Adrenal gland (tissue), 5 donors: ENCODE results near the gene TM4SF4.

Source experiments
- POLR2A ChIP-seq, 2 donors: fragments of 450-650 bp; IDR thresholded peaks; one replicate each; pipeline ENCODE4 v1.6.1; 2017; ENCODE audit warnings: antibody characterized with exemption in 2 of 2, mild to moderate bottlenecking in 2 of 2, moderate library complexity in 1 of 2
- TF ChIP-seq, protein P1 (sequence below), 6 experiments: fragments of 450-650 bp in 4 of 6; fragments of 200-600 bp in 2 of 6; sonication (generic) in 1 of 6; IDR thresholded peaks; 1 replicate in 5 of 6; 2 replicates in 1 of 6; pipeline versions ENCODE4 v1.5.1 to v1.8.0; 2016 to 2021; ENCODE audit warnings: antibody characterized with exemption in 6 of 6, mild to moderate bottlenecking in 2 of 6, moderate library complexity in 1 of 6
- donor health status: DM: no; HTN: no; CAD: no.

DNA sequence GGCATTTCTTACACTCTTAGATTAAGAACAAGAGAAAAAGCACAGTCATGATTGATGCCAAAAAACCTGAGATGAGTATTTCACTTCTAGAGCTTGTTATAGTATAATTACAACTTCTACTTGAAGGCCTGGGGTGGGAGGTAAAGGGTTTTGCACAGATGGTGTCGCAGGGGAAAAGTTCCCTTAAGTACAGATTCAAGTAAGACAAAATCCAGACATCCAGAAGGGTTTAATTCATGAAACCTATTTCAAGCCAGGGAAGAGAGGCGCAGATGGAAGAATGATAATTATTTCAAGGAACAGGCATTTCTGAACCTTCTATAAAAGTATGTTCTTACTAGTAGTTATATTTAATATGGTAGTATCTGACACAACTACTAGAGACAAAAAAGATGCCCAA, 70.6 kb downstream of the TM4SF4 start:
- TF ChIP-seq, protein P1, sequence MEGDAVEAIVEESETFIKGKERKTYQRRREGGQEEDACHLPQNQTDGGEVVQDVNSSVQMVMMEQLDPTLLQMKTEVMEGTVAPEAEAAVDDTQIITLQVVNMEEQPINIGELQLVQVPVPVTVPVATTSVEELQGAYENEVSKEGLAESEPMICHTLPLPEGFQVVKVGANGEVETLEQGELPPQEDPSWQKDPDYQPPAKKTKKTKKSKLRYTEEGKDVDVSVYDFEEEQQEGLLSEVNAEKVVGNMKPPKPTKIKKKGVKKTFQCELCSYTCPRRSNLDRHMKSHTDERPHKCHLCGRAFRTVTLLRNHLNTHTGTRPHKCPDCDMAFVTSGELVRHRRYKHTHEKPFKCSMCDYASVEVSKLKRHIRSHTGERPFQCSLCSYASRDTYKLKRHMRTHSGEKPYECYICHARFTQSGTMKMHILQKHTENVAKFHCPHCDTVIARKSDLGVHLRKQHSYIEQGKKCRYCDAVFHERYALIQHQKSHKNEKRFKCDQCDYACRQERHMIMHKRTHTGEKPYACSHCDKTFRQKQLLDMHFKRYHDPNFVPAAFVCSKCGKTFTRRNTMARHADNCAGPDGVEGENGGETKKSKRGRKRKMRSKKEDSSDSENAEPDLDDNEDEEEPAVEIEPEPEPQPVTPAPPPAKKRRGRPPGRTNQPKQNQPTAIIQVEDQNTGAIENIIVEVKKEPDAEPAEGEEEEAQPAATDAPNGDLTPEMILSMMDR (IDR thresholded peaks at IDR 0.05), result no peak
- no peak for TF ChIP-seq POLR2A (IDR thresholded peaks at IDR 0.05)
